ENCODE results near the gene RBM18.

- TF ChIP-seq CTCF (IDR thresholded peaks at IDR 0.05; ENCODE audit: insufficient read depth, low read length, poor library complexity, severe bottlenecking) (no peak), EZH2phosphoT487 (conservative IDR thresholded peaks at IDR 0.05; ENCODE audit: low read length) (no peak)
Measured at GRCh38 chr9:122286764-122287163, 22.1 kb upstream of the RBM18 start.

All from SU-DHL-6 (cell line).